ENCODE results near the gene FRA10AC1. TPM values are rescaled to one million over a fixed set of nuclear protein-coding genes. Genes with fewer than 3 reads are reported as not detected.

FRA10AC1 gene
- total and polyA plus RNA-seq, 10 of the 15 experiments (the other 5 are each of a cell fraction or from before 2014, with no cell fraction given): 5.3 to 18.1 (median 9.9) TPM

- RAD21 ChIA-PET (ENCODE audit: unreplicated experiment): no interaction called here
- H3K79me2 ChIP-seq (ENCODE audit: control insufficient read depth, insufficient read depth, low read length): no peaks in the 10 kb centered on the region
Observed at GRCh38 chr10:93666030-93666429, 36.4 kb downstream of the FRA10AC1 start.

GRCh38 chr10:93657757-93658156 lies 44.6 kb downstream of the FRA10AC1 start:
- no peak for FAIRE-seq
- no TSS peak for BruUV-seq (replicated peaks)
- ChIA-PET SMC1A (ENCODE audit: uncharacterized antibody, unreplicated experiment) (no interaction called here), POLR2A (no interaction called here), CTCF (interaction anchor here (0.6 kb wide), 1 partner anchor 162 kb away, joined by 3 read pairs; no protein-coding TSS in a partner anchor), RAD21 (ENCODE audit: unreplicated experiment) (no interaction called here)
- H4K20me1 ChIP-seq (ENCODE audit: control insufficient read depth, insufficient read depth): no peaks in the 10 kb centered on the region
- no peaks in the 10 kb centered on the region for H3K79me2 ChIP-seq (ENCODE audit: control insufficient read depth, insufficient read depth, low read length)
- no peaks in the 10 kb centered on the region for H3K27me3 ChIP-seq (replicated peaks in 1 of 2; ENCODE audit: control insufficient read depth in 2 of 2, insufficient read depth in 2 of 2, low read length in 1 of 2)
- H3K36me3 ChIP-seq (ENCODE audit: control insufficient read depth in 2 of 2, insufficient read depth in 2 of 2, low read length in 1 of 2): 0 out of 4 replicates have a peak, but pooled peaks cover 0 to under 1% of the 10 kb centered on the region in 2 experiments
- no peaks in the 10 kb centered on the region for H3K4me1 ChIP-seq (ENCODE audit: control insufficient read depth, insufficient read depth, low read length)
- in situ Hi-C loops (cut with MboI): no loop called here
- 92% methylated on average over 1 of the region's 1 CpG for WGBS (ENCODE audit: insufficient coverage, insufficient replicate concordance, low lambda C conversion rate, missing lambda C conversion rate)
- H3K9ac ChIP-seq (ENCODE audit: control insufficient read depth, insufficient read depth, low read length): no peak overlapping the region
- H3K4me2 ChIP-seq (ENCODE audit: control insufficient read depth, insufficient read depth): no peak overlapping the region
- H3K9me3 ChIP-seq (replicated peaks; ENCODE audit: control insufficient read depth, insufficient read depth, low read length): no peaks in the 10 kb centered on the region
- intact Hi-C loops (cut with micrococcal nuclease; ENCODE audit: unreplicated experiment): no loop called here
- H3K4me3 ChIP-seq: no peak overlapping the region
- no peak overlapping the region for H2AFZ ChIP-seq (ENCODE audit: control insufficient read depth, low read depth, low read length)
- no peak for ATAC-seq
- DNase-seq (ENCODE audit: low read depth, low spot score): no peak
- no peak overlapping the region for H3K27ac ChIP-seq (ENCODE audit: control insufficient read depth, insufficient read depth)
- TF ChIP-seq SRF (IDR thresholded peaks at IDR 0.05; ENCODE audit: low read depth in 2 of 2, low read length in 2 of 2): no peak
- no peak for TF ChIP-seq ZNF24 (IDR thresholded peaks at IDR 0.05)
- no peak for TF ChIP-seq MYC (IDR thresholded peaks at IDR 0.05; ENCODE audit: insufficient read depth, insufficient read length, insufficient replicate concordance, low read length, severe bottlenecking)
- TF ChIP-seq SREBF2 (IDR thresholded peaks at IDR 0.05; ENCODE audit: low read length): no peak
- TF ChIP-seq CTCF (IDR thresholded peaks at IDR 0.05 in 2 of 3, conservative IDR thresholded peaks at IDR 0.05 in 1 of 3; ENCODE audit: control insufficient read depth in 2 of 3, extremely low read depth in 1 of 3, insufficient read depth in 1 of 3, low read depth in 3 of 3, low read length in 3 of 3): no peak
- no peak for TF ChIP-seq REST (IDR thresholded peaks at IDR 0.05; ENCODE audit: low read depth, low read length)
- TF ChIP-seq STAT1 (conservative IDR thresholded peaks at IDR 0.05): no peak
- TF ChIP-seq RAD51 (IDR thresholded peaks at IDR 0.05): no peak
- no peak for TF ChIP-seq SMAD1 (IDR thresholded peaks at IDR 0.05; ENCODE audit: low read depth, partially characterized antibody)
- no peak for TF ChIP-seq RAD21 (IDR thresholded peaks at IDR 0.05; ENCODE audit: insufficient read depth, low read depth, low read length)
- no peak for TF ChIP-seq EED (IDR thresholded peaks at IDR 0.05; ENCODE audit: low read depth)
- no peak for TF ChIP-seq PML (IDR thresholded peaks at IDR 0.05; ENCODE audit: low read length)
- no peak for TF ChIP-seq CBX3 (IDR thresholded peaks at IDR 0.05; ENCODE audit: borderline replicate concordance, low read depth)

More at GRCh38 chr10:93666030-93666429, 36.4 kb downstream of the FRA10AC1 start:
- Histone ChIP-seq H2AFZ (ENCODE audit: control insufficient read depth, low read depth, low read length) (no peak overlapping the region), H3K4me1 (ENCODE audit: control insufficient read depth, insufficient read depth, low read length) (no peaks in the 10 kb centered on the region), H3K36me3 (ENCODE audit: control insufficient read depth in 2 of 2, insufficient read depth in 2 of 2, low read length in 1 of 2) (peaks cover 0 to 5% of the 10 kb centered on the region in 2 experiments; a peak in 1 of 4 replicates), H3K4me3 (no peak overlapping the region), H4K20me1 (ENCODE audit: control insufficient read depth, insufficient read depth) (no peaks in the 10 kb centered on the region), H3K27ac (ENCODE audit: control insufficient read depth, insufficient read depth) (no peak overlapping the region), H3K9ac (ENCODE audit: control insufficient read depth, insufficient read depth, low read length) (no peak overlapping the region), H3K4me2 (ENCODE audit: control insufficient read depth, insufficient read depth) (no peak overlapping the region), H3K27me3 (replicated peaks in 1 of 2; ENCODE audit: control insufficient read depth in 2 of 2, insufficient read depth in 2 of 2, low read length in 1 of 2) (no peaks in the 10 kb centered on the region), H3K9me3 (replicated peaks; ENCODE audit: control insufficient read depth, insufficient read depth, low read length) (no peaks in the 10 kb centered on the region)
- intact Hi-C loops (cut with micrococcal nuclease; ENCODE audit: unreplicated experiment) (no loop called here), in situ Hi-C loops (cut with MboI) (no loop called here)
- SMC1A ChIA-PET (ENCODE audit: uncharacterized antibody, unreplicated experiment): no interaction called here
- CTCF ChIA-PET: interaction anchor here (0.6 kb wide), 1 partner anchor 781 kb away, joined by 3 read pairs; no protein-coding TSS in a partner anchor
- no peak for TF ChIP-seq TCF3 (IDR thresholded peaks at IDR 0.05; ENCODE audit: borderline replicate concordance, insufficient read depth, low read depth, low read length)
- ATAC-seq: no peak
- DNase-seq (ENCODE audit: low read depth, low spot score): no peak
- BruUV-seq (replicated peaks): no TSS peak
- POLR2A ChIA-PET: no interaction called here
- WGBS (ENCODE audit: insufficient coverage, insufficient replicate concordance, low lambda C conversion rate, missing lambda C conversion rate): 94% methylated on average over 4 of the region's 4 CpGs
- no peak for FAIRE-seq
